Colonic mucosa (tissue), 4 donors: ENCODE results near the gene LAMTOR4. TPM values are rescaled to one million over a fixed set of nuclear protein-coding genes. Genes with fewer than 3 reads are reported as not detected.
A peak's percentile ranks its signal among the peaks of the same experiment; 100 is the strongest.

Source experiments
- DNase-seq: peaks from one replicate; pipeline ENCODE4 v3.0.0-alpha.2; 2020
- H3K27ac ChIP-seq: fragments of 200-600 bp; one replicate; pipeline ENCODE4 v1.8.0; 2021
- H3K27me3 ChIP-seq: fragments of 200-600 bp; one replicate; pipeline ENCODE4 v1.8.0; 2021
- H3K36me3 ChIP-seq: fragments of 200-600 bp; one replicate; pipeline ENCODE4 v1.8.0; 2021
- H3K4me1 ChIP-seq: fragments of 200-600 bp; one replicate; pipeline ENCODE4 v1.8.0; 2021; ENCODE audit warnings: mild to moderate bottlenecking
- H3K4me3 ChIP-seq: fragments of 200-600 bp; one replicate; pipeline ENCODE4 v1.8.0; 2021
- H3K9ac ChIP-seq, 2 donors: one replicate each; pipeline ENCODE4 v1.7.0; 2013; ENCODE audit warnings: control low read depth in 2 of 2, low read depth in 2 of 2, low read length in 2 of 2
- H3K9me3 ChIP-seq: fragments of 200-600 bp; one replicate; pipeline ENCODE4 v1.8.0; 2021
- intact Hi-C: fragments of 100-400 bp; cut with DNase I; formaldehyde crosslinking; loops from one replicate; pipeline ENCODE4 v1.14.1; 2022
- total RNA-seq, 2 donors: library from RNA; stranded (reverse); fragmentation: NEBNext Ultra II Directional in 1 of 2; extraction: Animal tissue kit (Norgen Biotek cat#: 25700) in 1 of 2; gene quantifications; one replicate each; pipeline ENCODE4 v1.2.1, GENCODE V29; 2021
- TF ChIP-seq, protein P1 (sequence below): fragments of 200-600 bp; IDR thresholded peaks from one replicate; pipeline ENCODE4 v1.8.0; 2022; ENCODE audit warnings: antibody characterized with exemption, mild to moderate bottlenecking
- donor health status: healthy.
- donor health status: DM: no; HTN: no; CAD: no.
- donor health status: DM: no; HTN: no; CAD: no.

The LAMTOR4 gene
- total RNA-seq, 2 donors from 2014 or later, result 230 to 268 TPM

GRCh38 chr7:100166317-100166940 is 17.7 kb downstream of the LAMTOR4 start:
- Histone ChIP-seq H3K9me3 (no peaks in the 10 kb centered on the region), H3K4me1 (no peaks in the 10 kb centered on the region), H3K27ac (no peak overlapping the region), H3K36me3 (no peaks in the 10 kb centered on the region), H3K27me3 (peaks cover 2% of the 10 kb centered on the region), H3K4me3 (no peak overlapping the region), H3K9ac (no peak overlapping the region)
- DNase-seq, result no peak
- TF ChIP-seq, protein P1, sequence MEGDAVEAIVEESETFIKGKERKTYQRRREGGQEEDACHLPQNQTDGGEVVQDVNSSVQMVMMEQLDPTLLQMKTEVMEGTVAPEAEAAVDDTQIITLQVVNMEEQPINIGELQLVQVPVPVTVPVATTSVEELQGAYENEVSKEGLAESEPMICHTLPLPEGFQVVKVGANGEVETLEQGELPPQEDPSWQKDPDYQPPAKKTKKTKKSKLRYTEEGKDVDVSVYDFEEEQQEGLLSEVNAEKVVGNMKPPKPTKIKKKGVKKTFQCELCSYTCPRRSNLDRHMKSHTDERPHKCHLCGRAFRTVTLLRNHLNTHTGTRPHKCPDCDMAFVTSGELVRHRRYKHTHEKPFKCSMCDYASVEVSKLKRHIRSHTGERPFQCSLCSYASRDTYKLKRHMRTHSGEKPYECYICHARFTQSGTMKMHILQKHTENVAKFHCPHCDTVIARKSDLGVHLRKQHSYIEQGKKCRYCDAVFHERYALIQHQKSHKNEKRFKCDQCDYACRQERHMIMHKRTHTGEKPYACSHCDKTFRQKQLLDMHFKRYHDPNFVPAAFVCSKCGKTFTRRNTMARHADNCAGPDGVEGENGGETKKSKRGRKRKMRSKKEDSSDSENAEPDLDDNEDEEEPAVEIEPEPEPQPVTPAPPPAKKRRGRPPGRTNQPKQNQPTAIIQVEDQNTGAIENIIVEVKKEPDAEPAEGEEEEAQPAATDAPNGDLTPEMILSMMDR, result no peak
- intact Hi-C loops, result no loop called here

DNA sequence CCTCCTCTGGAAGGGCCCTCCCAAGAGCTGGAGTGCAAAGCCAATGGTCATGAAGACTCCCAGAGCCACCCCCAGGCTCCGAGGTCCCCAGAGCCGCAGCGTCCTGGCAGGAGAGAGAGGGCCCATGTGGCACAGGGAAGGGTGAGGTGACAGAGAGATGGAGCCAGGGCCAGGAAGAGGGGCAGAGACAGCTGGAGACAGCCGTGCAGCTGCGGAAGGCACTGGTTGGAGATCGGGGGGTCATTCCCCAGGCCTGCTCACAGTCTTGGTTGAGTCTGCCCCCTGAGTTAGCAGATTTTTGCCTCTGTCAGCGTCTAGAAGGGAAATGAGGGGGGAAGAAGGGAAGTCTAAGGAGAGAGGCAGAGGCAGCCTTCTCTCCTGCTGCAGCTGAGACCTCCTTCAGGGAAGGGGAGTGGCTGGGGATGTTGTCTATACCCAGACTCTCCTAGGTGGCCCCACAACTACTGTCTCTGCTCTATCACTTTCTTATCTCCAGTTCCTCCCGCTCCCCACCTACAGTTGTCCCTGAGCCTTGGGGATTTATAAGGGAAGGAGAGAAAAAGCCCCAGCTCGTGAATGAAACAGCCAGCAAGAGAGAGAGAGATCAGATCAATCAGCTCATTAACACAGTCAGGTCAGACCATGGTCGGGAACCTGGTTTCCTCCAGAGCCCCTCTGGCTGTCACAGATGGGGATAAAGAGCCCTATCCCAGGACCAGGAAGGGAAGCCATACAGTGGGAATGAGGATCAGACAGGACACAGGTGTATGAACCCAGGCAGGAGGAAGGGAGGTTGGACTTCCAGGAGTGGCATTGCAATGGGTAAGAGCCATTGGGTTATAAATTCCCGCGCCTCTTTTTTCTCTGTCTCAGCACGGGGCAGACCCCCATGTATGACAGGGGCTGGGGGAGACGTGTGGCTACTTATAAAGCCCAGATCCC is 18.5 kb downstream of the LAMTOR4 start:
- Histone ChIP-seq H3K4me3 (no peak overlapping the region), H3K9me3 (no peaks in the 10 kb centered on the region), H3K27me3 (peaks cover 10% of the 10 kb centered on the region), H3K36me3 (no peaks in the 10 kb centered on the region), H3K27ac (no peak overlapping the region), H3K4me1 (no peaks in the 10 kb centered on the region), H3K9ac (peak overlapping the region in 1 of 2 donors; percentile 78)
- TF ChIP-seq, protein P1, result no peak
- DNase-seq, result no peak
- intact Hi-C loops, result no loop called here

- Histone ChIP-seq H3K4me1 (no peaks in the 10 kb centered on the region), H3K27ac (peak overlapping the region; percentile 65), H3K27me3 (peaks cover 11% of the 10 kb centered on the region), H3K9ac (peak overlapping the region; percentile 52 to 78), H3K36me3 (no peaks in the 10 kb centered on the region), H3K4me3 (peak overlapping the region; percentile 32), H3K9me3 (no peaks in the 10 kb centered on the region)
- intact Hi-C loops, result no loop called here
- peak; percentile 59 for DNase-seq
- TF ChIP-seq, protein P1, result no peak
Observed at GRCh38 chr7:100167912-100168323, 19.2 kb downstream of the LAMTOR4 start.

DNA sequence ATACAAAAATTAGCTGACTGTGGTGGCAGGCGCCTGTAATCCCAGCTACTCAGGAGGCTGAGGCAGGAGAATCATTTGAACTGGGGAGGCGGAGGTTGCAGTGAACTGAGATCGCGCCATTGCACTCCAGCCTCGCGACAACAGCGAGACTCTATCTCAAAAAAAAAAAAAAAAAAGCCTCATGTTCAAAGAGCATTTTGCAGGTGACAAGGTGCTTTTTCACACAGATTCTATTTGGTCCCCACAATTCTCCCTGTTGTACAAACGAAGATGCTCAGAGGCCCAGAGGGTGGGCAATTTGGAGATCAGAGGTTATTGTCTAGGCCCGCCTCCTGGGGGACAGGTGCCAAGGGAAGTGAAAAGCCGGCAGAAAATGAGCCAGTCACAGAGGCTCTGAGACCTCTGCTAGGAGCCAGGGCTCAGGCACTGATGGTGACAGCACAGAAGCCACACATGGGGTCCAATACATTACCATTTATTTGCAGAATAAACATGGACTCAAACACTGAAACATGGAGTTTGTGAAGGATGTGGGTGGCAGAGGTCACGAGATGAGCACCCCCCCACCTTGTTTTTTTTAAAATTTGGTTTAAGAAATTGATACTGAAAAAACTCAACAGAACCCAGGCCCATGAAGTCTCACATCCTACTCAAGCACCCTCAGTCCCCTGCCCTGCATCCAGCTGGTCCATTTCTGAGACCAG is 20.6 kb downstream of the LAMTOR4 start:
- Histone ChIP-seq H3K36me3 (no peaks in the 10 kb centered on the region), H3K9ac (no peak overlapping the region), H3K4me3 (no peak overlapping the region), H3K4me1 (no peaks in the 10 kb centered on the region), H3K9me3 (no peaks in the 10 kb centered on the region), H3K27ac (no peak overlapping the region), H3K27me3 (peaks cover 11% of the 10 kb centered on the region)
- TF ChIP-seq, protein P1, result no peak
- intact Hi-C loops, result no loop called here
- no peak for DNase-seq
